Nephron progenitor cell (in vitro differentiated cells): ENCODE results near the gene TRMT44.

Experiments used
- DNase-seq: peaks from one replicate; pipeline ENCODE4 v3.0.0; 2021
- H3K27ac Mint-ChIP-seq: 2 replicates; pipeline ENCODE4 v1.8.0; 2021; ENCODE audit warnings: mild to moderate bottlenecking, moderate library complexity, mixed read lengths
- H3K27me3 Mint-ChIP-seq: 2 replicates; pipeline ENCODE4 v1.8.0; 2021; ENCODE audit warnings: mild to moderate bottlenecking, low read depth, mixed read lengths; ENCODE audit not compliant: poor library complexity
- H3K36me3 Mint-ChIP-seq: 2 replicates; pipeline ENCODE4 v1.8.0; 2021; ENCODE audit warnings: low read depth, mixed read lengths
- H3K4me1 Mint-ChIP-seq: 2 replicates; pipeline ENCODE4 v1.8.0; 2021; ENCODE audit warnings: mixed read lengths
- H3K4me3 Mint-ChIP-seq: 2 replicates; pipeline ENCODE4 v1.8.0; 2021; ENCODE audit warnings: mild to moderate bottlenecking, moderate library complexity, mixed read lengths
- H3K9me3 Mint-ChIP-seq: 2 replicates; pipeline ENCODE4 v1.8.0; 2021; ENCODE audit warnings: mild to moderate bottlenecking, moderate library complexity, mixed read lengths
- CTCF ChIP-seq: fragments of 200-600 bp; sonication (generic); IDR thresholded peaks from 2 replicates; pipeline ENCODE4 v1.5.0; 2021; ENCODE audit warnings: antibody characterized with exemption

TRMT44 gene

GRCh38 chr4:8495803-8496202, 55.2 kb downstream of the TRMT44 start:
- no peak for TF ChIP-seq CTCF
- peaks cover 9% of the 10 kb centered on the region for H3K4me1 Mint-ChIP-seq
- H3K36me3 Mint-ChIP-seq: peaks cover 21% of the 10 kb centered on the region
- H3K27ac Mint-ChIP-seq: no peak overlapping the region
- H3K9me3 Mint-ChIP-seq: peaks cover 17% of the 10 kb centered on the region
- no peak overlapping the region for H3K4me3 Mint-ChIP-seq
- DNase-seq: no peak
- H3K27me3 Mint-ChIP-seq: peaks cover 13% of the 10 kb centered on the region

GRCh38 chr4:8497762-8498161, 57.2 kb downstream of the TRMT44 start:
- Mint-ChIP-seq H3K9me3 (peaks cover 23% of the 10 kb centered on the region), H3K27me3 (peaks cover 17% of the 10 kb centered on the region), H3K4me1 (peaks cover 3% of the 10 kb centered on the region), H3K36me3 (peaks cover 11% of the 10 kb centered on the region), H3K27ac (no peak overlapping the region), H3K4me3 (no peak overlapping the region)
- no peak for DNase-seq
- TF ChIP-seq CTCF: no peak

GRCh38 chr4:8500966-8501365, 60.4 kb downstream of the TRMT44 start:
- Mint-ChIP-seq H3K4me1 (peaks cover 6% of the 10 kb centered on the region), H3K9me3 (peaks cover 23% of the 10 kb centered on the region), H3K27ac (no peak overlapping the region), H3K27me3 (peaks cover 17% of the 10 kb centered on the region), H3K4me3 (no peak overlapping the region), H3K36me3 (peaks cover 5% of the 10 kb centered on the region)
- TF ChIP-seq CTCF: no peak
- DNase-seq: no peak

- peaks cover 6% of the 10 kb centered on the region for H3K4me1 Mint-ChIP-seq
- no peak overlapping the region for H3K4me3 Mint-ChIP-seq
- no peaks in the 10 kb centered on the region for H3K36me3 Mint-ChIP-seq
- peaks cover 18% of the 10 kb centered on the region for H3K9me3 Mint-ChIP-seq
- no peak for DNase-seq
- peaks cover 17% of the 10 kb centered on the region for H3K27me3 Mint-ChIP-seq
- TF ChIP-seq CTCF: no peak
- H3K27ac Mint-ChIP-seq: no peak overlapping the region
These were observed 61.2 kb downstream of the TRMT44 start for GRCh38 chr4:8501781-8502180.

GRCh38 chr4:8502371-8502770, 61.8 kb downstream of the TRMT44 start:
- Mint-ChIP-seq H3K9me3 (peaks cover 14% of the 10 kb centered on the region), H3K4me3 (no peak overlapping the region), H3K27ac (no peak overlapping the region), H3K27me3 (peaks cover 13% of the 10 kb centered on the region), H3K36me3 (no peaks in the 10 kb centered on the region), H3K4me1 (peaks cover 9% of the 10 kb centered on the region)
- DNase-seq: no peak
- no peak for TF ChIP-seq CTCF

- no peak overlapping the region for H3K27ac Mint-ChIP-seq
- no peaks in the 10 kb centered on the region for H3K36me3 Mint-ChIP-seq
- peaks cover 8% of the 10 kb centered on the region for H3K9me3 Mint-ChIP-seq
- H3K4me1 Mint-ChIP-seq: peaks cover 12% of the 10 kb centered on the region
- no peak for DNase-seq
- H3K4me3 Mint-ChIP-seq: no peak overlapping the region
- TF ChIP-seq CTCF: no peak
- H3K27me3 Mint-ChIP-seq: peaks cover 16% of the 10 kb centered on the region
These were observed 62.4 kb downstream of the TRMT44 start for GRCh38 chr4:8502836-8503585.
